Measurements from ENCODE around the gene ALG8.
"Not testable (repeated sequence)": the region's sequence is repeated elsewhere in the genome, so short reads cannot be mapped to it uniquely, and the experiment has no call there.

Gene ALG8

DNA sequence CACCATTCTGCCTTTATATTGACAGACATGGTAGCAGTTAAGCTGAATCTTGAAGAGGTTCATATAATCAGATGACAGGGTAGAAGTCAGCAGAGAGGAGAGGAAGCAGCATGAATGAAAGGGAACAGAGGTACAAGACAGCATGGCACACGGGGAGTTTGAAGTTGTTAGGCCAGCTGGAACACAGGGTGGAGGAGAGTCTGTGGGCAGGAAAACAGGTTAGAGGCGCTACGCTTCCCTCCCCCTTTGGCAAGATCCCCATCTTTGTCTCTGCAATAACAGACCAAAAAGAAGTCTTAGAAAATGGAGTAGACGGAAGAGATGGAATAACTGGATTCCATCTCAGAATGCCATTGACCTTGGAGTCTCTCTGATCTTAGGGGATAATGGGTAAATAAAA, 39.8 kb downstream of the ALG8 start:
- FAIRE-seq = no peak

DNA sequence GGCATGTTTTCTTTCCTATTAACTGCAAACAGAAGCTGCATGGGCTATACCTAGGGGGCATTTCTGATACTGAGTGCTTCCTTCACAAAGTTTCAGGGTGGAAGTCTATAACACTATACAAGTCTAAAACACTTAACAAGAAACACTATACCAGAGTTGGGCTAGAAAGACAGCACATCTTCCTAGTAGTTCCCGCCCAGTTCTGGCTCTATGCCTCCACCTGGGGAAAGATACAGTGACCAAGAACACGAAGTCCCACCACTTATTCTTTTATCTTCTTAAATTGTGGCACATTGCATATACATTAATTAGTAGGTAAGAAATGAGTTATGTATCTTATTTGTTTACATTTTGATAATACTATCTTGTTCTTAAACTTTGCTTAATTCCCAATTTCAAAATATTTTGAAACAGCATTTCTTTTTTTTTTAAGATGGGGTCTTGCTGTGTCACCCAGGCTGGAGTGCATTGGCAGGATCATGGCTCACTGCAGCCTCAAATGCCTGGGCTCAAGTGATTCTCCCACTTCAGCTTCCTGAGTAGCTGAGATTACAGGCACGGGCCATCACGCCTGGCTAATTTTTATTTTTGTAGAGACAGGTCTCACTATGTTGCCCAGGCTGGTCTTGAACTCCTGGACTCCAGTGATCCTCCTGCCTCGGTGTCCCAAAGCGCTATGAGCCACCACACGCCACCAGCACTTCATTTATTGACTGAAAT, 41.6 kb downstream of the ALG8 start:
- no peak for FAIRE-seq

DNA sequence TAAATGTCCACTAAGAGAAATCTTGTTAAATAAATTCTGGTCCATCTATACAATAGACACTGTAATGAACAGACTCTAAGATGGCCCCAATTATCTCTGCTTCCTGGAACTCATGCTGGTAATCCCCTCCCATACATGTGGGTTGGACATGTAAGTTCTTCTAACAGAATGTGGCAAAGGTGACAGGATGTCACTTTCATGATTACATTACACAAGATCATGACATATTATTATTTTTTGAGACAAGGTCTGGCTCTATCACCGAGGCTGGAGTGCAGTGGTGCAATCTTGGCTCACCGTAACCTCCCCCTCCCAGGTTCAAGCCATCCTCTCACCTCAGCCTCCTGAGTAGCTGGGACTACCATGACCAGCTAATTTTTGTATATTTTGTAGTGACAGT, 45.2 kb downstream of the ALG8 start:
- no peak for FAIRE-seq

DNA sequence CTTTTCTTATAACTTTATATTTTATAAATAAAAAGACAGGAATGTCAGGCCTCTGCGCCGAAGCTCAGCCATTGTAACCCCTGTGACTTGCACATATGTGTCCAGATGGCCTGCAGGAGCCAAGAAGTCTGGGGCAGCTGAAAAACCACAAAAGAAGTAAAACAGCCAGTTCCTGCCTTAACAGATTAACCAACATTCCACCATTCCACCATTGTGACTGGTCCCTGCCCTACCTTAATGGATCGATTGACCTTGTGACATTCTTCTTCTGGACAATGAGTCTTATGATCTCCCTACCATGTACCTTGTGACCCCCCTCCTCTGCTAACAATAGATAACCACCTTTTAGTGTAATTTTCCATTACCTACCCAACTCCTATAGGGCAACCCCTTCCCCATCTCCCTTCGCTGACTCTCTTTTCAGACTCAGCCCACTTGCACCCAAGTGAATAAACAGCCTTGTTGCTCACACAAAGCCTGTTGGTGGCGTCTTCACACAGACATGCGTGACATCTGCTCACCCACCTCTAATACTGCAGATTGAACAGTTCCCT, 52.8 kb downstream of the ALG8 start:
- not testable (repeated sequence) for FAIRE-seq

DNA sequence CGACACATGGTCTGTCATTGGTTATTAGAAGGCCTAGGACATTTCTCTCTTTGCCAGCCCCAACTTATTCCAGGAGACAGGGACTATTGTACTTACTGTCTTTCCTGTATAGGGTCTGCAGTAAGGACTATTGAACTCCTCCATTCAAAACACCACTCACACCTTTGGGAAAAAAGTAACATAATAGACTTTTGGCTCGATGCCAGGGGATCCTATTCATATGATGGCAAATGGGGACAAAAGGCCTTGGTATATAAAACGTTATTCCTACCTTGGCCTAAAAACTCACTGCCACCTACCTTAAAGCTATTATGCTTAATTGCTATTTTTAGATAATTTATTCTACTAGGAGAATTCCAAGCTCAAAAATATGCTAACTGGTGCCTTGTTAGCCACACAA, 53.5 kb downstream of the ALG8 start:
- FAIRE-seq = no peak

DNA sequence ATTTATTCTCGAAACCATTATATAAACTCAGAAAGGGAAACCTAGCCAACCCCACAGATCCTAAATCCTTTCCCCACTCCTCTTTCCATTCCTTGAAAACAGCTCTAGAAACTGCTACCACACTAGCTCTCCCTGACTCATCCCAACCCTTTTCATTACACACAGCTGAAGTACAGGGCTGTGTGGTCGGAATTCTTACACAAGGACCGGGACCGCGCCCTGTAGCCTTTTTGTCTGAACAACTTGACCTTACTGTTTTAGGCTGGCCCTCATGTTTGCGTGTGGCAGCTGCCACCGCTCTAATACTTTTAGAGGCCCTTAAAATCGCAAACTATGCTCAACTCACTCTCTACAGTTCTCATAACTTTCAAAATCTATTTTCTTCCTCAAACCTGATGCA, 54.9 kb downstream of the ALG8 start:
- FAIRE-seq = not testable (repeated sequence)

DNA sequence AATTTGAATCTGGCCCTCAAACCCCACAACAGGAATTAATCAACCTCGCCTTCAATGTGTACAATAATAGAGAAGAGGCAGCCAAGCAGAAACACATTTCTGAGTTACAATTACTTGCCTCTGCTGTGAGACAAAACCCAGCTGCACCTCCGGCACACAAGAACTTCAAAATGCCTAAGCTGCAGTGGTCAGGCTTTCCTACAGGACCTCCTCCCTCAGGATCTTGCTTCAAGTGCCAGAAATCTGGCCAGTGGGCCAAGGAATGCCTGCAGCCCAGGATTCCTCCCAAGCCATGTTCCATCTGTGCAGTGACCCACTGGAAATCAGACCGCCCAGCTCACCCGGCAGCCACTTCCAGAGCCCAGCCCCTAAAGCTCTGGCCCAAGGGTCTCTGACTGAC, 56.4 kb downstream of the ALG8 start:
- FAIRE-seq = no peak

DNA sequence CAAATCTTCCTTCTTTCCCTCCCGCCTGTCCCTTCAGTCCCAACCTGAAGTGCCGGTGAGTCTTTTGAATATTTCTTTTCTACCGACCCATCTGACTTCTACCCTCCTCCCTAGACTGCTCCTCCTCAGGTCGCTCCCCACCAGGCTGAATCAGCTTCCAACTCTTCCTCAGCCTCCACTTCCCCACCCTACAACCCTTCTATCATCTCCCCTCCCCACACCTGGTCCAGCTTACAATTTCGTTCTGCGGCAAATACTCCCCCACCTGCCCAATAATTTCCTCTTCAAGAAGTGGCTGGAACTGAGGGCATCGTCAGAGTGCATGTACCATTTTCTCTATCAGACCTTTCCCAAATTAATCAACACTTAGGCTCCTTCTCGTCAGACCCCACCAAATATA, 57.3 kb downstream of the ALG8 start:
- FAIRE-seq = no peak

DNA sequence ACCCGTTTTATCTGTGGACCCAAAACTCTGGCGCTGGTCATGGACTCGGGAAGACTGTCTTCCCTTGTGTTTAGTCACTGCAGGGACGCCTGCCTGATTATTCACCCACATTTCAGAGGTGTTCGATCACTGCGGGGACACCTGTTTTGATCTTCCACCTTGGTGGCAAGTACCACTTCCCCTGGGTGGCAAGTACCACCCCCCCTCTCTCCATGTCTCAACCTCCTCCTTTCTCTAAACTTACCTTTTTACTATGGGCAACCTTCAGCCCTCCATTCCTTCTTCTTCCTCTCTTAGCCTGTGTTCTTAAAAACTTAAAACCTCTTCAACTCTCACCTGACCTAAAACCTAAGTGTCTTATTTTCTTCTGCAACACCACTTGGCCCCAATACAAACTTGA, 57.8 kb downstream of the ALG8 start:
- FAIRE-seq = no peak

DNA sequence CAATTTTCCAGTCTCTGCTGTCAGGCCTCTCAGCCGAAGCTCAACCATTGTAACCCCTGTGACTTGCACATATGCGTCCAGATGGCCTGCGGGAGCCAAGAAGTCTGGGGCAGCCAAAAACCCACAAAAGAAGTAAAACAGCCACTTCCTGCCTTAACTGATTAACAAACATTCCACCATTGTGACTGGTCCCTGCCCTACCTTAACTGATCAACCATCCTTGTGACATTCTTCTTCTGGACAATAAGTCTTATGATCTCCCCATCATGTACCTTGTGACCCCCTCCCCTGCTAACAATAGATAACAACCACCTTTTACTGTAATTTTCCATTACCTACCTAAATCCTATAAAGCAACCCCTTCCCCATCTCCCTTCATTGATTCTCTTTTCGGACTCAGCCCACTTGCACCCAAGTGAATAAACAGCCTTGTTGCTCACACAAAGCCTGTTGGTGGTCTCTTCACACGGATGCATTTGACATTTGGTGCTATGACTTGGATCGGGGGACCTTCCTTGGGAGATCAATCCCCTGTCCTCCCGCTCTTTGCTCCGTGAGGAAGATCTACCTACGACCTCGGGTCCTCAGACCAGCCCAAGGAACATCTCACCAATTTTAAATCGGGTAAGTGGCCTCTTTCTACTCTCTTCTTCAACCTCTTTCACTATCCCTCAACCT, 58.5 kb downstream of the ALG8 start:
- FAIRE-seq = no peak

DNA sequence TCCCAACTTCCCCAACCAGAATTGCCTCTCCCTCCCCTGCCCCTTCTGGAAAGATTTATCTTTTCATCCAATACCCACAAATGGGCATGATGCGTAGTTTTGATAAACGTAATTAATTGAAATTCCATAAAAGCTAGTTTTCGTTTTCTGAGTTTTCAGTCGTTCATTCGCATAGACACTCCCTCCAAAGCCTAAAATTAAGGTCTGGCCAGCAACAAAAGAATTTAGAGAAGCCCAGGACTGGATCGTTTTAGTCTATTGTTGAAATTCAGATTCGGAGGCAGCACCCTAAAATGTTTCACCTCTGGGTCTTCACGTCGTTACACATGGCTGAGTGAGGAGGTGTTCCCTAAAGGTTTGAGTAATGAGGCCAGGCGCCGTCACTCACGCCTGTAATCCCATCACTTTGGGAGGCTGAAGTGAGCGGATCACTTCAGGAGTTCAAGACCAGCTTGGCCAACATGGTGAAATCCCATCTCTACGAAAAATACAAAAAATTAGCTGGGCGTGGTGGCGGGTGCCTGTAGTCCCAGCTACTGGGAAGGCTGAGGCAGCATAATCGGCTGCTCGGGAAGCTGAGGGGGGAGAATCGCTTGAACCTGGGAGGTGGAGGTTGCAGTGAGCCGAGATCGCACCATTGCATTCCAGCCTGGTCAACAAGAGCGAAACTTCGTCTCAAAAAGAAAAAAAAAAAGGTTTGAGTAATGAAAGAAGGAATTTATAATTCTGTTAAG, 59.2 kb downstream of the ALG8 start:
- FAIRE-seq = no peak

DNA sequence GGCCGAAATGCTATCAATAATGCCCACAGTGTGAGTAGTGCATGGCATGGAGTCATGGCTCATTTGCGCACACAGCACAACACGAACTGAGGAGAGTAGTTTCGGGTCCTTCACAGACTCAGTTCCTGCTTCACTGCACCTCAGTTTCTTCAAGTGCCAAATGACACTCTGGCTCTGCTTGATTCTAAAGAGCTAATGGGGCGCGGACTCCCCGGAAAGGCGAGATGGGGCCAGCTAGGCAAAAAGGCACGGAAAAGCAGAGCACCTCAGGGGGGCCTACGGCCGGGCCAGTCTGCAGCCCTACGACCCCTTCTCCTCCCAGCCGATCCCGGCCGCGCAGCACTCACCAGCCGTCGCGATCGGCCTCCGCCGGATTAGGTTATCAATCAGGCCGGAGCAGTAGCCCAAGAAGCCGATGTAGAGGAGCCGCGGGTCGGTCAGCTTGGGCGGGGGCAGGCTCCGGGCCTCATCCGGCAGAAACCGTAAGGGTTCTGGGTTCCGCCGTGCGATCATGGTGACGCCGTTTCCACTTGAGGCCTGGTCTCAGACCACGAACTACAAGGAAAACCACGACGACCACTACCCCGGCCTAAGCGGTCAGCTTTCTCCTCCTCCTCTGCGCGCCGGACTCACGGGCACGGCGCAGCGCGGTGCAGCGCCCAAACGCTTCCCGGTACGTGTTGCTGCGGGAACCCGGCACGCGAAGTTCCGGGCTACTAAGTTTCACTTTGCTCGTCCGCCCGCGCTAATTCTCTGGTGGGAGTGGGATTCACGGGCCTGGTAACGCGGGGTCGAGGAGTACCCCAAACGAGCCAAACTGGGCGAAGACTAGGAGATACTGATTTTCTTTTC, 60.0 kb downstream of the ALG8 start, which contains the start of gene NDUFC2:
Gene NDUFC2 (minus strand): TSS at position 631 of the 852 bp plus-strand sequence. CDS start 118 bp downstream, at position 513.
- FAIRE-seq = no peak

DNA sequence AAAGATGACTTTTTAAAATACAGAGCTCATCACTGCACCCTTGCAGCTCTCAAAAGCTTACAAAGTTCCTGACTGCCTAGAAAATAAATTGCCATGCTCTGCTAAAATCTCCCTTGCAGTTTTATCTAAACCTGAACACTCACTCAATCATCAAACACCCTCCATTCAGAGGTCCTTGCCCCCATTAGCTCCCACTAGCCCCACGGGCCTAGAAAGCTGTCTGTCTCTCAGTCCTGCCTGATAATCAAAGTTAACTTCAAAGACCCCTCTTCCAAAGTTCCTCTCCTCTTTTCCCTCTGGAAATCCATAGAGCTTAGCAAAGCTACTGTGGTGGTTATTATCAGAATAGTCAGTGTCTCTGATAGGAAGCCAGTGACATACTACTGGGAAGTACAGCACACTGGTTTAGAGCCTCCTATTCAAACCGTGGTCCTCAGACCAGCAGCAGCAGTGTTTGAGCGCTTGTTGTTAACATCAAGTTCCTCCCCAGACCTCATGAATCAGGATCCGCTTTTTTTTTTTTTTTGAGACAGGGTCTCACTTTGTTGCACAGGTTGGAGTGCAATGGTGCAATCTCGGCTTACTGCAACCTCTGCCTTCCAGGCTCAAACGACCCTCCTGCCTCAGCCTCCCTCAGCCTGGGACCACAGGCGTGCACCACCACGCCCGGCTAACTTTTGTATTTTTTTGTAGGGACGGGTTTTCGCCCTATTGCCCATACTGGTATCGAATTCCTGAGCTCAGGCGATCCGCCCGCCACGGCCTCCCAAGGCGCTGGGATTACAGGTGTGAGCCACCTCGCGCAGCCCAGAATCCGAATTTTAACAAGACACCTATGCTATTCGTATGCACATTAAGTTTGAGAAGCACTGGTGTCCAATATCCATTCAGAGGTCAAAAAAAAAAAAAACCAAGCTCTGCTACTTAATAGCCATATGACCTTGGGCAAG, 60.9 kb downstream of the ALG8 start:
- no peak for FAIRE-seq

DNA sequence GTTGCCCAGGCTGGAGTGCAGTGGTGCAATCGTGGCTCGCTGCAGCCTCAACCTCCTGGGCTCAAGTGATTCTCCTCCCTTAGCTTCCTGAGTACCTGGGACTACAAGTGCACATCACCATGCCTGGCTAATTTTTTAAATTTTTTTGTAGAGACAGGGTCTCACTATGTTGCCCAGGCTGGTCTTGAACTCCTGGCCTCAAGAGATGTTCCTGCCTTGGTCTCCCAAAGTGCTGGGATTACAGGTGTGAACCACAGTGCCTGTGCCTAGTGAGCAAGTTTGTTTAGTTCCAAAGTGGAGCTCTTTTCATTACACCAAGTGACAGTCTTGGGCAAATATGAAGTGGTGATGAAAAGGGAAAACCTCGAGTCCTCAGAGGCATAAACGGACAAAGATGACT, 61.8 kb downstream of the ALG8 start:
- FAIRE-seq = not testable (repeated sequence)

DNA sequence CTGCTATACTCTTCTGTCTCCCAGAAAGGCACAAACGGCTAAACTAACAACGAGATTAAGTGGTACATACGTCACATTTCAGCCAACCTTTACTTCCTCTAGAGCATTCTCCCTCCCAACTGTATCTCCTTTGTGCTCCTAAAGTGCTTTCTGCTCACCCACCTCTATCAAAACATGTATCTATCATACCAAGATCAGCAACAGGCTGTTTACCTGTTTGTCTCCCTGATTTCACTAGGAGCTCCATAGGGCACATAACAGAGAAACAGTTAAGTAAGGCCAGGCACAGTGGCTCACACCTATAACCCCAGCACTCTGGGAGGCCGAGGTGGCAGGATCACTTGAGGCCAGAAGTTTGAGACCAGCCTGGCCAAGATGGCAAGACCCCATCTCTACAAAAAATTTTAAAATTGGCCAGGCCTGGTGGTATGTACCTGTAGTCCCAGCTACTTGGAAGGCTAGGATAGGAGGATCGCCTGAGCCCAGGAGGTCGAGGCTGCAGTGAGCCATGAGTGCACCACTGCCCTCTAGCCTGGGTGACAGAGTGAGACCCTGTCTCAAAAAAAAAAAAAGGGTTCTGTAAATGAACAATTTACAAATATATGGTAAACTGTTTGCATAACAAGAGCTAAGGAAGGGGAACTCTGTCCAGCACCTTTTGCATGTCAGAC, 62.6 kb downstream of the ALG8 start:
- FAIRE-seq = no peak

DNA sequence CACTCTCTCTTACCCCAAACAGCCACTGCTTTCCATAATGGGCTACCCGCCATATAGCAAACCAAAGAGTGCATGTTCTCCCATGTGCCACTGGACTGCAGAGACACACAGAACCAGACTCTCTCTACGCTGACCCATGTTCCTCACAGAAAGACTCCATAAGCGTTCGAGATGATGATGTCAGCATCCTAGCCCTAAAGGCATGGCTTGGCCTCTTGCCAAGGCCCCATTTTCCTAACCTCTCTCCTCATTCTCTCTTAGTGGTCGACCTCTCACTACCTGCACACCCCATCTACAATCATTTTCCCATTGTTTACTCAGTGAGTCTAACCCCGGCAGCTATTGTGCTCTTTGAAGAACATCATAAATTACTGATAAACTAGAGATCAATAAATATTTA, 64.7 kb downstream of the ALG8 start:
- no peak for FAIRE-seq

DNA sequence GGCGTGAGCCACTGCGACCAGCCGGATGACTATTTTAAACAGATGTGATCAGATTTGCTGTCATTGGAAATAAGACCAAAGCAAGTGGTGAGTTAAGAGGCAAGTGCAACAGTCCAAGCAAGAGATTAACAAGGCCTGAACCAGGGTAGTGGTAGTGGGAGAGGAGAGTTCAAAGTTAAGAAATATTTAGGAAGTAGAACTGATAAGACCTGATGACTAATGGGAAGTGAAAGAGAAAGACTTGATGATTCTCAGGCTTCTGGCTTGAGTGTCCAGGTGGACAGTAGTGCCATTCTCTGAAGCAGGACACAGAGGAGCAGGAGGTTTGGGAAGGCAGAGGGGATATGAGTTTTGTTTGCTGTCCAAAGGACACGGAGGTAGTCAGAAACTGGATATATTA, 67.0 kb downstream of the ALG8 start:
- no peak for FAIRE-seq

DNA sequence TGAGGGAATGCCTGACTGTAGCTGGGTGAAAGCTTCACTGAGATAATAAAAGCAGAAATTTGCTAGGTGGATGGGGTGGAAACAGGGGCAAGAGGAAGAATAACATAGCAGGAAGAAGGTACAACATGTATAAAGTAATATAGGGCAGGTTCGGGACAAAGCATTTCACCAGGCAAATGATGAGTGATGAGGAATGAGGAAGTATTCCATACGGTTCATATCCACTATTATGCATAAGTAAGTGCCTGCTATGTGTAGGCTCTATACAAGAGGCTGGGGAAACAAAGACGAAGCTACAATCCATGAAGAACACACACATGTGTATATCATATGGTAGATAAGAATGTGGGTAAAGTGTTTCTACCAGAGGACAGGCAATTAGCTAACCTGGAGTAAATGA, 67.7 kb downstream of the ALG8 start:
- FAIRE-seq = no peak

DNA sequence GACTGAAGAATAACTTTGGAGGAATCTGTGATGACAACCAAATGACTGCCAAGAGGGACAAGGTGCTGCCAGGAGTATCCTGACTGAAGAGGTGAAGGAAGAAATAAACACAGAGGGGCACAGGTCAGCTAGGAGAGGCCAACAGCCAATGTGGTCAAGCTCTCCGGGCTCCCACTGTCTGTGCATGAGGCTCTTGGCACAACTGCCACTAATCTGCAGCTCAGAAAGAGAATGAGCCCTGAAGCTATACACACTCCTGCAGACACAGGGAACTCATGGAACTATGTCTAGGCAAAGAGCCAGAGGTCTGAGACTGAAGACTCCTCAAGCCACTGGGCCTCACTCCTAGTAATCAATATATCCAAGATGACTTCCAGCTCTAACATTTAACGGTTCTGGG, 68.8 kb downstream of the ALG8 start:
- no peak for FAIRE-seq

DNA sequence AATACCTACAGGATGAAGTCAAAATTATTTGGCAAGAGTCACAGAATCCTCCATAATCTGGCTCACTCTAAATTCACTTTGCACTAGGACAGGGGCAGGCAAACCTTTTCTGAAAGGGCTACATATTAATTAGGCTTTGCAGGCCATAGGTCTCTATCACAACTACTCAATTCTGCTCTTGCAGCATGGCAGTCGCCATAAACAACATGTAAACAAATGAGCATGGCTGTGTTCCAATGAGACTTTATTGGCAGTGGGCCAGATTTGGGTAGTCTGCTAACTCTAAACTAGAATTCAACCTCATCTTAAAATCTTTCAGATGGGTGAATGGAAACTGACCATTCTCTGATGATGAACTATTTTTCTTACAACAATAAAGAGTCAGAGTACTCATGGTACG, 70.0 kb downstream of the ALG8 start:
- no peak for FAIRE-seq

DNA sequence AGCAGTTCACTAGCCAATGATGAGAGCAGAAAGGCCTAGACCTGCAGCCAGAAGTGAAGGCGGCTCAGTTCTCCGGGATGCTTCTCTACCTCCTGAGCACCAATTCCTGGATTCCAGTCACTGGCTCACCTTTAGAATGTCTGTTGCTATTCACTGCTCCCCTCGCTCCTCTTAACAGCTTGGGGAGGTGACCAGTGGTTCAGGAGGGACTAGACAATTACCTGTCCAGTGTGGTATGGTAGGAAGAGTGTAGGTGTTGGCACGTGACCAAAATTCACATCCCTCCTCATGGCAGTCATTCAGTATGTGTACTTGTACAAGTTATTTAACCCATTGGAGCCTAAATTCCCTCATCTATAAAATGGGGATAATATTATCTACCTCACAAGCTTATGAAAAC, 71.7 kb downstream of the ALG8 start:
- FAIRE-seq = no peak
